GM12875 (cell line): ENCODE measurements around the gene LIN7A.

Experiments used
- H3K4me3 ChIP-seq: one replicate; pipeline ENCODE4 v1.5.1; 2011; ENCODE audit warnings: low read depth, low read length, control low read depth
- CTCF ChIP-seq: IDR thresholded peaks from 2 replicates; pipeline ENCODE4 v1.5.1; 2011; ENCODE audit warnings: low read depth, mild to moderate bottlenecking, control low read depth, inconsistent platforms, low read length, moderate library complexity, borderline replicate concordance; ENCODE audit not compliant: insufficient read depth

Gene LIN7A

DNA sequence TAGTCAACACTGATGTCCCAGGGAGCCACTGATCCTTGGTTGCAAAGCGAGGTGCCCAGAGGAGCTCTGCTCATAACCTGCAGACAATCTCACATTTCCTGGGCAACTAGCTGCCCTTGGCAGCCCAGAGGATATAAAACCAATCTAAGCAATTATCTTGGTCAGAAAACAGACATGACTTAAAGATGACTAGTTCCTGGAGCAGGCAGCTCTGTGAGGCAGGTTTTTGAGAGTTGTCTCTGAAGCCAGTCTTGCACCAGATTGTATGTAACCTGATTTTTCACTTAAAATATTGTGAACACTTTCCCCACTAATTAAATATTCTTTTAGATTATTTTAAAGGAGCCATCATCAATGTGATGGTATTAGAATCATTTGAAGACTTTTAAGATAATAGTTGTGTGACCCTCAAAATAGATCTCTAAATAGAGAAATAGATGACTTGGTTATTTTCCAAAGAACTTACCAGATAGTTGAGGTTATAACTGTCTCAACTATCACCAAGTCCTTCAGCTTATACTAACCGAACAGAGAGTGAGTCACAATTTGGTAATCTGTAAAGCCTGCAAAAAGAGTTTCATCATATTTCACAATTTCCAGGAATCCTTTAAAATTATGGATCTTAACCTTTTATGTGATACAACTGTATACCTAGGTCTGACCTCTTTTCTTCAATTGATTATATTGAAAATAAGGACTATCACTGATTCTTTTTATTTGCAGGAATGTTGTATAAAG, 75.9 kb downstream of the LIN7A start:
- TF ChIP-seq CTCF = no peak
- no peak overlapping the region for H3K4me3 ChIP-seq

GRCh38 chr12:80860928-80861327, 76.8 kb downstream of the LIN7A start:
- no peak for TF ChIP-seq CTCF

DNA sequence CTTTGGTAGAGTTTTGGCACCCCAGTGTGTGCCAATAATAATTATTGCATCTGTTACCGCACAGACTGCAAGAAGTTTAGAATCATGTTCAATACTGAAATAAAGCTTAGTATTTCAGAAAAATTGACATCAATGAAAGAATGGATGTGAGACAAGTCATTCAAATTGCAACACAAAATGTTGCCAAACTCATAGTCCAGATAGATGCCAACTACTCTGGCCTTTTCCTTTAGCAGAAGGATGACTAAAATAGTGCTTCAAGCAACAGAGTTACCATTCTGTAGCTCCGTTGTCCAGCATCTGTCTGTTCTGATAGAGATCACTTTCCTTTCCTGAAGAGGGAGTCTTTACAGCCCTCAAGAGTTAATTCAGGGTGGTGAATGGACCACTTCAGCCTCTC, 77.5 kb downstream of the LIN7A start:
- H3K4me3 ChIP-seq = no peak overlapping the region
- TF ChIP-seq CTCF = no peak

More at GRCh38 chr12:80860928-80861327, 76.8 kb downstream of the LIN7A start:
- H3K4me3 ChIP-seq = no peak overlapping the region

DNA sequence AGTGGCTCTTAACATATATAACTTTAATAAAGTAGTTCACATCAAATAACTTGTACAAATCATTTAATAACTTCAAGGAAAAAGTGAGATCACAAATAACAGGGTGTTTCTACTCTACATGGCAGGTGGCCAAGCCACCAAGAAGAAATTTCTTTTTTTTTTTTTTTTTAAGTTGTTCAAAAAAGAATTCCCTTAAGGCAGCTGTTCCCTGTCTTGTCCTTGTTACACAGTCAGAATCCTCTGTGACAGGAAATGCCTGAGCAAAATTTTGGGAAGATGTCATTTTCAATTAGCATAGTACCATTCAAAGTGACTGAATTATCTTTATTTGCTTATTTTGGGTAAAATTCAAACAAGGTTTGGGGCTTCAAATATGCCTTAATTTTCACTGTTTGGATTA, 79.4 kb downstream of the LIN7A start:
- no peak for TF ChIP-seq CTCF
- no peak overlapping the region for H3K4me3 ChIP-seq

- H3K4me3 ChIP-seq = no peak overlapping the region
- TF ChIP-seq CTCF = no peak
Measured at GRCh38 chr12:80857311-80857710, 80.4 kb downstream of the LIN7A start.

- H3K4me3 ChIP-seq = no peak overlapping the region
- TF ChIP-seq CTCF = no peak
Measured at GRCh38 chr12:80849337-80849736, 88.4 kb downstream of the LIN7A start.

- no peak for TF ChIP-seq CTCF
- H3K4me3 ChIP-seq = no peak overlapping the region
Measured at GRCh38 chr12:80848858-80849257, 88.9 kb downstream of the LIN7A start.
